GM18505 (cell line): Measurements from ENCODE around the gene MET.
"Not testable (repeated sequence)": the region's sequence is repeated elsewhere in the genome, so short reads cannot be mapped to it uniquely, and the experiment has no call there.

Experiments
- ATAC-seq: cut with Tn5 transposase; IDR thresholded peaks from one replicate; pipeline ENCODE4 v1.9.1; 2021; ENCODE audit not compliant: unreplicated experiment
- POLR2A ChIP-seq: IDR thresholded peaks from 4 replicates; pipeline ENCODE4 v1.6.1; 2011; ENCODE audit warnings: borderline replicate concordance; ENCODE audit not compliant: insufficient read depth, insufficient read length; ENCODE audit errors: extremely low read depth

MET gene

DNA sequence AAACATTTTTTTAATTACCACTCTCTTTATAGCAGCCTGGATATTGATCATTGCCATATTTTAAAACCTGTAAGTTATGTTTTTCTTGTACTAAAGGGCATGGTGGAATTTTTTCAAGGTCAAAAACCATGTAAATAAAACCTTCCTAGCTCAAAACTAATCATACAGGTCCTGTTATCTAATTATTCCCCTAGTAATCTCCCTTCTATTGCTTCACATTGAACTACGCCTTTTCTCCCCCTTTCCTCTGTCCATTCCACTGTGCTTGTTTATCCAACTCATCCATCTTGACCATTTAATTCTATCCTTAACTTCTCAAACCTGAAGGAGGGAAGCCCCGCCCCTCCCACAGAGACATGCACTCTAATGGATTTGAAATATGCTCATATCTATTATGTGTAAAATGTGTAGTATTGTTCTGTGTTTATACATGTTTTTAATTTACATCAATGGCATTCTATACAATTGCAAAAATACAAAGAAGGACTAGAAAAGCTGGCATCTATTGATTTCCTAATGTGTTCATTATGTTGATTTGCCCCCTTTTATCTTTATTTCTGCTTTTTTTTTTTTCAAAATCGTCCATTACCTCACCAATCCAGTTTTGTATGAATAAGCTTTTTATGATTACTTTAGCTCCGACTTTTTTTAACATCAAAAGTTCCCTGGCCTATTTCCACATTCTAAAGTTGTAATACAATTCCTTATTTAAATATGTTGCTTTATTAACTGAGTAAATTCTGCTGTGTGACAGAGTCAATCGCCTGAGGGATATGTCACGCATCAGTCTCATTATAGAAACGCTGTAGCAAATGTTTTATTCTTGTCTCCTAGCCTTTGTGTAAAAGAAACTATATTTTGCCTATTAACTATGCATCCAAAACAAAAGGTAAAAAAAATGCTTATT is 61.0 kb downstream of the MET start:
- ATAC-seq = no peak
- no peak for TF ChIP-seq POLR2A

DNA sequence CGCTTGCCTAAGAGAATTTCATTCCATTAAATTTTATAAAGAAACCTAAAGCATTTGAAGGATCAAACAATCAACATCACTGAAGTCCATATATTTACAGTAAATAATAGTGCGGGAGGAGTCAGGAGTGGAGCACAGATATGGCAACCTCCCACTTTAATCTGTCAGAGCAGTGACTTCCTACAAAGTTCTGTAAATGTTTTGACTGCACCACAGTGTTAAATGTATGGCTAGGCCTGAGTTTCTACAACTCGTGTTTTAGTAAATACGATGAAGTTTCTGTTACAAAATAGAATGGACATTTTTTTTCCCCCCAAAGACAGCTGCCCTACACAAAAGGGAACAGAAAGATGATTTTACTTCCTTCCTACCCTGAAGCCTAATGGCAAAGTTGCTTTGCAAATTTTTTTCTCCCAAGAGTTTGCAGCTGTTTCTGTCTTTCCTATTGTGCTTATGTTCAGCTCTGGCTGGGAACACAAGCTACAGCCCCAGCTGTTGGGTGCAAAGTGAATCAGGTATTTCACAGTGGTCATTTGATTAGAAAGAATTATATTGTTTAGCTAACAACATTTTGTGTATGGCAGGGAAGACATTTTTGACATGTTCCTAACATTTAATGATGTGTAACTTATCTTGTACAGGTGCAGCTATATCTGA is 62.1 kb downstream of the MET start:
- ATAC-seq = no peak
- TF ChIP-seq POLR2A = no peak

DNA sequence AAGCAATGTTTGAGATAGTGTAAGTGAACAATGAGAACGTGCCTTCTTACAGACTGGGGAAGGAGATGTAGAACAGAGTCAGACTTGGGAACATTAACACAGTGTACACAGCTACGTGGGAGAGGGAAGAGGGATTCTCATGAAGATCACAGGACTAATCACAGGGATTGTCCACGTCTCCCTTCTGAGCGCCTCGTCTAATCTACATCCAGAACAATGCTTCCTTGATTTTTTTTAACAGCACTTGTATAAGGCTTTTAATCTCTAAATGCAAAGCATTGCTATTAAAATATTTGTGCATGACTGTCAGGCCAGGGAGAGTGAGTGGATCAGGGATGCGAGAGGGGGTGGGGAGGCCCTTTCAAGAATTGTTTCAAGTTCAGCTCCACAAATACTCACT is 62.7 kb downstream of the MET start:
- ATAC-seq = no peak
- no peak for TF ChIP-seq POLR2A

DNA sequence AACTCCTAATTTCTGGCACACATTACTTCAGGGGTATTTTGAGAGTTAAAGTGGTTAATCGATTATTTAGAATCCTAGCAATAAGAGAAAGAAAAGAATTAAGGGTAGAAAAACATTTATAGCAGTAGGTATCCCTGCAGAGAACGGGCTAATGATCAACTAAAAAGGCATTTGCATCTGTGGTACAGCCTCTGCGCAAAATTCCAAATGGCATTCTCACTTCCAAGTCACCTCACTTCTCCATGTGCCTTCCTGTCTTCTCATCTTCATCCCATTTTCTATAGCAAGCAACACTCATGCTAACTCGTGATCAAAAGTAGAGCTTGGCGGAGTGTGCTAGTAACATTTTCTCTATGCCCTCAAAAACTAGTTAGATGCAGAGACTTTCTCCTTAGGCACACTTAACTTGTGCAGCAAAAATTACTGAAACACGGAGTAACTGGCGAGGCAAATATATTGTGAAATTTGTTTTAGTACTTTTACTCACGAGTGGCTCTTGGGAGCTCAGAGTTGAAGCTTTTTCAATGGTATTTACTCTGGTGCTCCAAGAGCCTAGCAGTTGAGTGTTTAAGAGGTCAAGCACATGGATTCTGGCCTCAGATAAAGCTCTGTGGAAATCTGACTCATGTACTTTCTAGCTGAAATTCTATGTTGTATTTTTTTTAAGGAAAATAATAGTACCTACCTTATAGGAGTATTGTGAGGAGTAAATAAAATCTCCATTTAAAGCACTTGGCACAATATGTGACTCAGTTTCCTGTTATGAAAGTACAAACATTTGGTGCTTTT is 65.1 kb downstream of the MET start:
- no peak for ATAC-seq
- TF ChIP-seq POLR2A = no peak

GRCh38 chr7:116738378-116738777 is 66.4 kb downstream of the MET start:
- TF ChIP-seq POLR2A = no peak
- no peak for ATAC-seq

- no peak for TF ChIP-seq POLR2A
Measured at GRCh38 chr7:116739307-116739706, 67.3 kb downstream of the MET start.

DNA sequence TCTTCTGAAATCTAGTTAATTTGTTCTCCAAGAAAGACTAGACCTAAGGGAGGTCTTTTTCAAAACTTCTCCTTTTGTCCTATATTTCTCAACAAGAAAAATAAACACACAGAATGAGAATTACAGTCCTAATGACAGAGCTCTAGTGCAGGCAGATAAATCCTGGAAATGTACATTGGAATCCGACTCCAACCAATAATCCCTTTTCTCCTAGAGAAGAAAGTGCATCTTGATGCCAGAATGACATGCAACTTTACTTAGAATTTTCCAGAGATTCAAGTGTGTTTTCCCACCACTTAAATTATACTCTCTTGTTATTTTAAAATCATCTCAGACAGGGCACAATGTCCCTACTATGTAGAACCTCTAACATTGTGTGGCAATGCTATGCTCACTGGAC is 68.2 kb downstream of the MET start:
- ATAC-seq = no peak
- TF ChIP-seq POLR2A = no peak

More at GRCh38 chr7:116739307-116739706, 67.3 kb downstream of the MET start:
- no peak for ATAC-seq

DNA sequence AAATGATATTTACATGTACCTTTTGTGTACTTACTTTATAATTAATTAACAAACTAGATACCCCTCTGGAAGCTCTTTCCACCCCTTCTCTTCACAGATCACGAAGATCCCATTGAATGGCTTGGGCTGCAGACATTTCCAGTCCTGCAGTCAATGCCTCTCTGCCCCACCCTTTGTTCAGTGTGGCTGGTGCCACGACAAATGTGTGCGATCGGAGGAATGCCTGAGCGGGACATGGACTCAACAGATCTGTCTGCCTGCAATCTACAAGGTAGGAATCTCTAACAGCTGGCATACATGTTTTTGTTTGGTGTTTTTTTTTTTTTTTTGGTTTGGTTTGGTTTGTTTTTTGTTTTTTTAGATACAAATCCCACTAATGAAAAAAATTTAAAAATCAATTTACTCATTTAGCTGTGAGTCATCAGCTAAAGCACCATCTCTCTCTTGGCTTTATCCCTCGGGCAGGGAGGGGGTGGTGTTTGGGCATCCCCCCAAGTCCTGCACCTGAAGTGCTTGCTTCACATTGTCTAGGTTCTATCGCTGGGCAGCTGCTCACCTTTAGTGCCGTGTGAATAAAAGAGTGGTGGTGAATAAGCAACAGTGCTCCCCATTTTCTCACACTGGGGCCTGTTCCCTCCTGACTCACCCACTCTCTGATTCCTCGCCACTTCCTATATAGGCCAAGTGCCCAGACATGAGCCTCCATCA is 68.9 kb downstream of the MET start:
- ATAC-seq = no peak
- TF ChIP-seq POLR2A = no peak

DNA sequence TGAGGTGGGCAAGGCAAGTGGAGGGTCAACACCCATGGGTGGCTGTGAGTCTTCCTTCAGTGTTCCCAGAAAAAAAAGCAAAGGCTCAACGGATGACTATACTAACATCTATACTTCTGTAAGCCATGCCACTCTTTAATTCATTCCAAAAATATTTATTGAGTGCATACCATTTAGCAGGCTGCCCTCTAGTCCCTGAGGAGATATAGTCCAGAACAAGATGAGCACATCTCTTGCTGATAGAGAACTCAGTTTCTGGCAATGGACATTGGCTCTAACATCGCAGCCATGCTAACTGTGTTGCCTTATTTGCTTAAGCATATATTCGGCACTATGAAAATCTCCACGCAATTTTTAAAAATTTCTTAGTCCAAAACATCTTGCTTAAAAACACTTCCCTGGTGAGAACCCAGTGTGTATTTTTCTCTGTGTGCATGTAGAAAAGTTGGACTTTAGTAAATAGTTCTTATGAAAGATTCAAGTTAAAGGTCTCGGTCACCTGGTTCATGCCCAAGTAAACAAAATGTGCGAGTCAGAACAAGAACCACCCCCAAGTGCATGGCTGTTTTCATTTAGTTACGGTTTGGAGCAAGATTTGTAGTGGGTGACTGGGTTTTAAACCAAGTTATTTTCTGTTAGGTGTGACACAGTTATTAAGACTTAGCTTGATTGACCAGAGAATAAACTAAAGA is 69.8 kb downstream of the MET start:
- no peak for TF ChIP-seq POLR2A
- ATAC-seq = no peak

- TF ChIP-seq POLR2A = no peak
- no peak for ATAC-seq
Measured at GRCh38 chr7:116742641-116743040, 70.6 kb downstream of the MET start.

DNA sequence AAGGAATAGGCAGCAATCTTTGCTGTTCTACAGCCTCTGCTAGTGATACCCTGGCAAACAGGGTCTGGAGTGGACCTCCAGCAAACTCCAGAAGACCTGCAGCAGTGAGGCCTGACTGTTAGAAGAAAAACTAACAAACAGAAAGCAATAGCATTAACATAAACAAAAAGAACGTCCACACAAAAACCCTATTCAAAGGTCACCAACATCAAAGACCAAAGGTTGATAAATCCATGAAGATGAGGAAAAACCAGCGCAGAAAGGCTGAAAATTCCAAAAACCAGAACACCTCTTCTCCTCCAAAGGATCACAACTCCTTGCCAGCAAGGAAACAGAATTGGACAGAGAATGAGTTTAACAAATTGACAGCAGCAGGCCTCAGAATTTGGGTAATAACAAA is 71.8 kb downstream of the MET start:
- ATAC-seq = not testable (repeated sequence)

DNA sequence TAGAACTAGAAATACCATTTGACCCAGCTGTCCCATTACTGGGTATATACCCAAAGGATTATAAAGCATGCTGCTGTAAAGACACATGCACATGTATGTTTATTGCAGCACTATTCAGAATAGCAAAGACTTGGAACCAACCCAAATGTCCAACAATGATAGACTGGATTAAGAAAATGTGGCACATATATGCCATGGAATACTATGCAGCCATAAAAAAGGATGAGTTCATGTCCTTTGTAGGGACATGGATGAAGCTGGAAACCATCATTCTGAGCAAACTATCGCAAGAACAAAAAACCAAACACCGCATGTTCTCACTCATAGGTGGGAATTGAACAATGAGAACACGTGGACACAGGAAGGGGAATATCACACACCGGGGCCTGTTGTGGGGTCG is 74.4 kb downstream of the MET start:
- ATAC-seq = not testable (repeated sequence)

DNA sequence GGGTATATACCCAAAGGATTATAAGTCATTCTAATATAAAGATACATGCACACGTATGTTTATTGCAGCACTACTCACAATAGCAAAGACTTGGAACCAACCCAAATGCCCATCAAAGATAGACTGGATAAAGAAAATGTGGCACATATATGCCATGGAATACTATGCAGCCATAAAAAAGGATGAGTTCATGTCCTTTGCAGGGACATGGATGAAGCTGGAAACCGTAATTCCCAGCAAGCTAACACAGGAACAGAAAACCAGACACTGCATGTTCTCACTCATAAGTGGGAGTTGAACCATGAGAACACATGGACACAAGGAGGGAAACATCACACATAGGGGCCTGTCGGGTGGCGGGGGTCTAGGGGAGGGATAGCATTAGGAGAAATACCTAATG is 79.1 kb downstream of the MET start:
- ATAC-seq = not testable (repeated sequence)
